Retinal pigment epithelial cell (primary cell): ENCODE data around the gene LVRN.

Source experiments
- DNase-seq: peaks from one replicate; pipeline ENCODE4 v3.0.0-alpha.2; 2010; ENCODE audit warnings: low read depth
- H3K4me3 ChIP-seq: 2 replicates; pipeline ENCODE4 v1.5.1; 2011; ENCODE audit warnings: mild to moderate bottlenecking, low read length, control low read depth, moderate library complexity
- TF ChIP-seq, protein P1 (sequence below): conservative IDR thresholded peaks from 2 replicates; pipeline ENCODE4 v1.5.1; 2011; ENCODE audit warnings: low read depth, low read length, control low read depth, inconsistent platforms

Gene LVRN

GRCh38 chr5:116023619-116024018 lies 61.3 kb downstream of the LVRN start:
- no peak for DNase-seq
- no peak overlapping the region for H3K4me3 ChIP-seq
- TF ChIP-seq, protein P1, sequence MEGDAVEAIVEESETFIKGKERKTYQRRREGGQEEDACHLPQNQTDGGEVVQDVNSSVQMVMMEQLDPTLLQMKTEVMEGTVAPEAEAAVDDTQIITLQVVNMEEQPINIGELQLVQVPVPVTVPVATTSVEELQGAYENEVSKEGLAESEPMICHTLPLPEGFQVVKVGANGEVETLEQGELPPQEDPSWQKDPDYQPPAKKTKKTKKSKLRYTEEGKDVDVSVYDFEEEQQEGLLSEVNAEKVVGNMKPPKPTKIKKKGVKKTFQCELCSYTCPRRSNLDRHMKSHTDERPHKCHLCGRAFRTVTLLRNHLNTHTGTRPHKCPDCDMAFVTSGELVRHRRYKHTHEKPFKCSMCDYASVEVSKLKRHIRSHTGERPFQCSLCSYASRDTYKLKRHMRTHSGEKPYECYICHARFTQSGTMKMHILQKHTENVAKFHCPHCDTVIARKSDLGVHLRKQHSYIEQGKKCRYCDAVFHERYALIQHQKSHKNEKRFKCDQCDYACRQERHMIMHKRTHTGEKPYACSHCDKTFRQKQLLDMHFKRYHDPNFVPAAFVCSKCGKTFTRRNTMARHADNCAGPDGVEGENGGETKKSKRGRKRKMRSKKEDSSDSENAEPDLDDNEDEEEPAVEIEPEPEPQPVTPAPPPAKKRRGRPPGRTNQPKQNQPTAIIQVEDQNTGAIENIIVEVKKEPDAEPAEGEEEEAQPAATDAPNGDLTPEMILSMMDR = no peak

GRCh38 chr5:116025866-116026265 lies 63.6 kb downstream of the LVRN start:
- DNase-seq = no peak
- TF ChIP-seq, protein P1 = no peak
- no peak overlapping the region for H3K4me3 ChIP-seq

DNA sequence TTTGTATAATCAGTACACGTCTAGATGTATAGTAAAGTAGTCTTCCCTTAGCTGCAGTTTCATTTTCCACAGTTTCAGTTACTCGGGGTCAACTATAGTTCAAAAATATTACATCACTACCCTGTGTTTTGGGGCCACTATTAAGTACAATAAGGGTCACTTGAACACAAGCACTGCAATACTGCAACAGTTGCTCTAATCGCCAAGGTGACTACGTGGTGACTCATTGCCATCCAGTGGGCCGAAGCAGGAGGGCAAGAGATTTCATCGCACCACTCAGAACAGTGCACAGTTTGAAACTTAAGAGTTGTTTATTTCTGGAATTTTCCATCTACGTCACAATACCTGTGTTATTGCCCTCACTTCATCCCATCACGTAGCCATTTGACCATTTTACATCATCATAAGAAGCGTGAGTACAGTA lies 69.8 kb downstream of the LVRN start, which contains the start of gene ARL14EPL:
ARL14EPL (plus strand) TSS at position 379 of the 424 bp plus-strand sequence. CDS start 18,994 bp downstream, outside the sequence.
- peak; percentile 94 for DNase-seq
- H3K4me3 ChIP-seq = no peak within 1 kb of the TSS
- TF ChIP-seq, protein P1 = peak; percentile 55

- TF ChIP-seq, protein P1 = no peak
- H3K4me3 ChIP-seq = no peak overlapping the region
- DNase-seq = no peak
These were observed 70.7 kb downstream of the LVRN start for GRCh38 chr5:116032991-116033390.

GRCh38 chr5:116035123-116035522 lies 72.8 kb downstream of the LVRN start:
- no peak overlapping the region for H3K4me3 ChIP-seq
- no peak for DNase-seq
- TF ChIP-seq, protein P1 = no peak

DNA sequence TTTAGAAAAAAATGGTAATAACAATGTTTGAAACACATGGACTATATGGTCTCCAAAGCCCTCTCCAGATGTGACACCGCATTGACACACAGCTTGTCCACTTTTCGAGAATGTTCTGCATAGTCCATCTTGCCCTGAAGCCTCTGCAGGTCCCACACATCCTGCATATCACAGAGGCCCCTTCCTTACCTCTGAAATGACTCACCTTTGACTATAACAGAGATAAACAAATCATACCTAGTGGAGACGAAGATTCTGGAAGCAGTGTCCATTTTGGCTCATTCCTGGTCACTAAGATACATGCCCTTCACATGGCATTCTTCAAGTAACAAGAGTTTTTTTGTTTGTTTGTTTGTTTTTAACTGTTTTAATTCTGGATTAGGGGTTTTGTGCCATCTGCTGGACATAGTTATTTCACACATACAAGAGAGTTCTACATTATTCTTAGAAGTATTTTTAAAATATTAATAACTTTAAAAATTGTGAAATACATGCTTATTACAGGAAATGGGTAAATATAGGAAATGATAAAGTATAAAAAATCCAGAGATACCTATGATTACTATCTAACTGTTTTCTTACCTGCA lies 75.1 kb downstream of the LVRN start:
- DNase-seq = no peak
- H3K4me3 ChIP-seq = no peak overlapping the region
- TF ChIP-seq, protein P1 = peak; percentile 20

GRCh38 chr5:116038817-116039216 lies 76.5 kb downstream of the LVRN start:
- TF ChIP-seq, protein P1 = no peak
- DNase-seq = no peak
- no peak overlapping the region for H3K4me3 ChIP-seq
